ENCODE results near the gene TMC8. TPM values are rescaled to one million over a fixed set of nuclear protein-coding genes. Genes with fewer than 3 reads are reported as not detected.

TMC8 gene
- total and polyA plus RNA-seq, 3 donors from 2014 or later: 3.5 to 9.3 (median 5.6) TPM

GRCh38 chr17:78147315-78147998 is 16.9 kb downstream of the TMC8 start:
- 78 to 79% methylated on average over 5 to 8 of the region's 8 CpGs for WGBS, 2 donors
- Histone ChIP-seq H3K27me3 (no peaks in the 10 kb centered on the region), H3K4me3 (no peak overlapping the region), H3K27ac (no peak overlapping the region), H3K36me3 (ENCODE audit: low read depth, missing control alignments) (no peaks in the 10 kb centered on the region), H3K9me3 (no peaks in the 10 kb centered on the region), H3K4me1 (peaks cover 21% of the 10 kb centered on the region)
- intact Hi-C loops (cut with DNase I; ENCODE audit: low total_unique reads): no loop called here
- TF ChIP-seq POLR2A (IDR thresholded peaks at IDR 0.05): no peak
- no peak for TF ChIP-seq CTCF (IDR thresholded peaks at IDR 0.05)
- no peak for DNase-seq

GRCh38 chr17:78148286-78149016 is 17.9 kb downstream of the TMC8 start:
- intact Hi-C loops (cut with DNase I; ENCODE audit: low total_unique reads): no loop called here
- H3K9me3 ChIP-seq: no peaks in the 10 kb centered on the region
- no peaks in the 10 kb centered on the region for H3K36me3 ChIP-seq (ENCODE audit: low read depth, missing control alignments)
- TF ChIP-seq CTCF (IDR thresholded peaks at IDR 0.05) (no peak), POLR2A (IDR thresholded peaks at IDR 0.05) (no peak)
- DNase-seq: no peak
- 83% methylated on average over 14 of the region's 14 CpGs for WGBS, 2 donors
- H3K4me3 ChIP-seq: no peak overlapping the region
- H3K27ac ChIP-seq: no peak overlapping the region
- no peaks in the 10 kb centered on the region for H3K27me3 ChIP-seq
- peaks cover 21% of the 10 kb centered on the region for H3K4me1 ChIP-seq

DNA sequence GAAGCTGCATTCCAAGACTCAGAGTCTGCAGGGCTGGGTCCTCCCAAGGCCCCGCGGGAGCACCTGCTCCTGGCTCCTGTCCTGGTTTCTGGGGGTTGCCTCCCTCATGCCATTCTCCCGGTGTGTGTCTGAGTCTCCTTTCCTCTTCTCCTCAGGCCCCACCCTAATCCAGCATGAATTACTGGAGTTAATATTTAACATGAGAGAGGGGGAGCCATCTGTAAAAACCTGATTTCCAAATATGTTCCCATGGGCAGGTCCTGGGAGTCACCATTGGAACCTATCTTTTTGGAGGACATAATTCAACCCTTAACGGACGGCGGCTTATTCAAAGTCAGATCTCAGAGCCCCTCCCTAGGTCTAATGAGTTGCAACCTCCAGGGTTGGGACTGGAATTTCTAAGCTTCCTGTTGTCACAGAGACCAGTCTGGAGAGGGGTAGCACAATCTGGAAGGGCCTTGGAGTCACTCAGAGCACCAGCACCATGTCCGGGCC is 21.0 kb downstream of the TMC8 start:
- H3K36me3 ChIP-seq (ENCODE audit: low read depth, missing control alignments): no peaks in the 10 kb centered on the region
- H3K27ac ChIP-seq: no peak overlapping the region
- TF ChIP-seq CTCF (IDR thresholded peaks at IDR 0.05) (no peak), POLR2A (IDR thresholded peaks at IDR 0.05) (no peak)
- no peaks in the 10 kb centered on the region for H3K4me1 ChIP-seq
- H3K9me3 ChIP-seq: no peaks in the 10 kb centered on the region
- H3K4me3 ChIP-seq: no peak overlapping the region
- 74 to 80% methylated on average over 5 to 7 of the region's 7 CpGs for WGBS, 2 donors
- DNase-seq: no peak
- intact Hi-C loops (cut with DNase I; ENCODE audit: low total_unique reads): no loop called here
- H3K27me3 ChIP-seq: no peaks in the 10 kb centered on the region

- intact Hi-C loops (cut with DNase I; ENCODE audit: low total_unique reads): no loop called here
- no peaks in the 10 kb centered on the region for H3K36me3 ChIP-seq (ENCODE audit: low read depth, missing control alignments)
- no peak for DNase-seq
- H3K9me3 ChIP-seq: no peaks in the 10 kb centered on the region
- no peak overlapping the region for H3K4me3 ChIP-seq
- H3K4me1 ChIP-seq: no peaks in the 10 kb centered on the region
- WGBS, 2 donors: 90% methylated on average over 11 of the region's 11 CpGs
- no peak overlapping the region for H3K27ac ChIP-seq
- H3K27me3 ChIP-seq: no peaks in the 10 kb centered on the region
- TF ChIP-seq CTCF (IDR thresholded peaks at IDR 0.05): no peak
- no peak for TF ChIP-seq POLR2A (IDR thresholded peaks at IDR 0.05)
These were observed 24.6 kb downstream of the TMC8 start for GRCh38 chr17:78154903-78155811.
